GM12865 (cell line): Measurements from ENCODE around the gene CRIM1.

Source experiments
- DNase-seq: peaks from one replicate; pipeline ENCODE4 v3.0.0; 2010; ENCODE audit warnings: low read depth
- H3K4me3 ChIP-seq: 2 replicates; pipeline ENCODE4 v1.5.1; 2011; ENCODE audit warnings: mild to moderate bottlenecking, low read depth, low read length, control low read depth
- CTCF ChIP-seq: IDR thresholded peaks from 2 replicates; pipeline ENCODE4 v1.5.1; 2011; ENCODE audit warnings: low read length, control low read depth, low read depth, inconsistent platforms; ENCODE audit not compliant: insufficient read depth; ENCODE audit errors: missing control alignments

CRIM1 gene

GRCh38 chr2:36427790-36428243 is 72.2 kb downstream of the CRIM1 start:
- TF ChIP-seq CTCF: no peak
- no peak for DNase-seq
- H3K4me3 ChIP-seq: no peak overlapping the region

GRCh38 chr2:36430549-36430948 is 75.0 kb downstream of the CRIM1 start:
- H3K4me3 ChIP-seq: no peak overlapping the region
- TF ChIP-seq CTCF: no peak
- no peak for DNase-seq

GRCh38 chr2:36432479-36432878 is 76.9 kb downstream of the CRIM1 start:
- no peak for DNase-seq
- TF ChIP-seq CTCF: no peak
- H3K4me3 ChIP-seq: no peak overlapping the region

GRCh38 chr2:36433311-36434217 is 78.0 kb downstream of the CRIM1 start:
- no peak for DNase-seq
- TF ChIP-seq CTCF: no peak
- no peak overlapping the region for H3K4me3 ChIP-seq

GRCh38 chr2:36438449-36438977 is 82.9 kb downstream of the CRIM1 start:
- DNase-seq: no peak
- no peak for TF ChIP-seq CTCF
- H3K4me3 ChIP-seq: no peak overlapping the region

- no peak overlapping the region for H3K4me3 ChIP-seq
- no peak for TF ChIP-seq CTCF
- DNase-seq: no peak
Observed at GRCh38 chr2:36439084-36439483, 83.5 kb downstream of the CRIM1 start.
